Osteoblast (primary cell): Measurements from ENCODE around the gene BAZ2B. TPM values are rescaled to one million over a fixed set of nuclear protein-coding genes. Genes with fewer than 3 reads are reported as not detected.

ENCODE experiments used
- DNase-seq: peaks from one replicate; pipeline ENCODE4 v3.0.0; 2011; ENCODE audit warnings: low spot score, mixed read lengths; ENCODE audit not compliant: insufficient read length; ENCODE audit errors: missing footprints
- H2AFZ ChIP-seq: 2 replicates; pipeline ENCODE4 v1.6.0; 2011; ENCODE audit warnings: mild to moderate bottlenecking, low read length
- H3K27ac ChIP-seq: 2 replicates; pipeline ENCODE4 v1.5.1; 2011; ENCODE audit warnings: mild to moderate bottlenecking, low read depth, low read length, moderate library complexity
- H3K27me3 ChIP-seq: 2 replicates; pipeline ENCODE4 v1.6.0; 2012; ENCODE audit warnings: mild to moderate bottlenecking, control low read depth, inconsistent platforms, low read length, moderate library complexity; ENCODE audit not compliant: insufficient read depth
- H3K36me3 ChIP-seq: 2 replicates; pipeline ENCODE4 v1.5.1; 2011; ENCODE audit warnings: mild to moderate bottlenecking, low read length, control low read depth, moderate library complexity; ENCODE audit not compliant: insufficient read depth
- H3K4me1 ChIP-seq: 2 replicates; pipeline ENCODE4 v1.5.1; 2011; ENCODE audit warnings: mild to moderate bottlenecking, low read length, control low read depth, moderate library complexity; ENCODE audit not compliant: insufficient read depth
- H3K4me2 ChIP-seq: 2 replicates; pipeline ENCODE4 v1.6.0; 2011; ENCODE audit warnings: mild to moderate bottlenecking, low read length; ENCODE audit not compliant: insufficient read depth
- H3K4me3 ChIP-seq: fragments of 200-600 bp; sonication (generic); 3 replicates; pipeline ENCODE4 v1.5.1; 2012; ENCODE audit warnings: mild to moderate bottlenecking, low read length, inconsistent platforms; ENCODE audit not compliant: insufficient read depth
- H3K79me2 ChIP-seq: 2 replicates; pipeline ENCODE4 v1.6.0; 2012; ENCODE audit warnings: mild to moderate bottlenecking, low read length, control low read depth, inconsistent platforms; ENCODE audit not compliant: insufficient read depth
- H3K9me3 ChIP-seq: 2 replicates; pipeline ENCODE4 v1.5.1; 2011; ENCODE audit warnings: low read depth, low read length, control low read depth
- H4K20me1 ChIP-seq: 2 replicates; pipeline ENCODE4 v1.6.0; 2012; ENCODE audit warnings: mild to moderate bottlenecking, low read length, control low read depth; ENCODE audit not compliant: insufficient read depth
- CTCF ChIP-seq: IDR thresholded peaks from 2 replicates; pipeline ENCODE4 v1.5.1; 2011; ENCODE audit warnings: mild to moderate bottlenecking, low read depth, low read length, moderate library complexity; ENCODE audit errors: extremely low read depth
- total RNA-seq: library from RNA; depleted of rRNA; stranded (reverse); fragments of >200 nt; gene quantifications from 2 replicates; pipeline ENCODE4 v1.2.3, GENCODE V29; 2012

Gene BAZ2B
- total RNA-seq, 1 donor = 59.4 TPM

- Histone ChIP-seq H3K4me3 (no peak overlapping the region), H4K20me1 (peaks cover 3% of the 10 kb centered on the region), H3K27me3 (no peaks in the 10 kb centered on the region), H3K36me3 (no peaks in the 10 kb centered on the region), H3K9me3 (no peaks in the 10 kb centered on the region), H2AFZ (no peak overlapping the region), H3K79me2 (peaks cover 3% of the 10 kb centered on the region), H3K4me1 (no peaks in the 10 kb centered on the region), H3K27ac (no peak overlapping the region), H3K4me2 (no peak overlapping the region)
- no peak for TF ChIP-seq CTCF
- peak; percentile 8 for DNase-seq
These were observed 44.6 kb downstream of the BAZ2B start for GRCh38 chr2:159571540-159572260.

- Histone ChIP-seq H3K9me3 (no peaks in the 10 kb centered on the region), H4K20me1 (no peaks in the 10 kb centered on the region), H3K27me3 (no peaks in the 10 kb centered on the region), H3K4me1 (peaks cover 7% of the 10 kb centered on the region), H3K4me2 (no peak overlapping the region), H3K27ac (no peak overlapping the region), H3K36me3 (no peaks in the 10 kb centered on the region), H3K4me3 (no peak overlapping the region), H2AFZ (no peak overlapping the region), H3K79me2 (no peaks in the 10 kb centered on the region)
- TF ChIP-seq CTCF = no peak
- DNase-seq = peak; percentile 14
These were observed 52.3 kb downstream of the BAZ2B start for GRCh38 chr2:159564081-159564480.

GRCh38 chr2:159562248-159562647 is 54.1 kb downstream of the BAZ2B start:
- no peak for DNase-seq
- no peak overlapping the region for H3K4me3 ChIP-seq
- H3K9me3 ChIP-seq = no peaks in the 10 kb centered on the region
- peaks cover 12% of the 10 kb centered on the region for H3K4me1 ChIP-seq
- no peak for TF ChIP-seq CTCF
- no peaks in the 10 kb centered on the region for H3K79me2 ChIP-seq
- H3K27me3 ChIP-seq = no peaks in the 10 kb centered on the region
- no peak overlapping the region for H3K27ac ChIP-seq
- no peak overlapping the region for H2AFZ ChIP-seq
- H3K4me2 ChIP-seq = no peak overlapping the region
- no peaks in the 10 kb centered on the region for H3K36me3 ChIP-seq
- no peaks in the 10 kb centered on the region for H4K20me1 ChIP-seq

- Histone ChIP-seq H3K27me3 (no peaks in the 10 kb centered on the region), H3K4me3 (no peak overlapping the region), H3K9me3 (no peaks in the 10 kb centered on the region), H3K4me2 (no peak overlapping the region), H3K36me3 (no peaks in the 10 kb centered on the region), H4K20me1 (no peaks in the 10 kb centered on the region), H3K27ac (no peak overlapping the region), H3K79me2 (no peaks in the 10 kb centered on the region), H2AFZ (no peak overlapping the region), H3K4me1 (peaks cover 12% of the 10 kb centered on the region)
- DNase-seq = no peak
- TF ChIP-seq CTCF = no peak
These were observed 54.6 kb downstream of the BAZ2B start for GRCh38 chr2:159561786-159562185.
